Endothelial cell of umbilical vein (primary cell): ENCODE measurements around the gene HYDIN. TPM values are rescaled to one million over a fixed set of nuclear protein-coding genes. Genes with fewer than 3 reads are reported as not detected.

Experiments used
- BruUV-seq: library from RNA; stranded (reverse); fragments of 400-500 nt; replicated peaks from 2 replicates; lab custom pipeline; 2021; lab: Mats Ljungman, UMichigan
- CTCF ChIA-PET: fragments of 300-600, 350-600 bp; sonication (Branson Sonifier 250); formaldehyde crosslinking; loops from one replicate; lab custom pipeline; 2021; ENCODE audit warnings: antibody characterized with exemption, inconsistent platforms; lab: Charles Lee
- POLR2A ChIA-PET: fragments of 300-600, 350-600 bp; sonication (Branson Sonifier 250); formaldehyde crosslinking; loops from one replicate; lab custom pipeline; 2021; ENCODE audit warnings: antibody characterized with exemption, inconsistent platforms; lab: Charles Lee
- DNase-seq: peaks from one replicate; pipeline ENCODE4 v3.0.0-alpha.2; 2011; ENCODE audit warnings: low read depth, low spot score
- FAIRE-seq: peaks from 2 replicates; lab custom pipeline; 2011; peaks lifted over from hg19 to GRCh38; lab: Jason Lieb, UNC
- H2AFZ ChIP-seq: 2 replicates; pipeline ENCODE4 v1.6.0; 2012; ENCODE audit warnings: low read depth, low read length, control low read depth, inconsistent platforms
- H3K27ac ChIP-seq: 2 replicates; pipeline ENCODE4 v1.5.1; 2011; ENCODE audit warnings: low read depth, mild to moderate bottlenecking, control low read depth, low read length, moderate library complexity; ENCODE audit not compliant: insufficient read depth
- H3K27me3 ChIP-seq, 2 experiments: 2 replicates each; pipeline versions ENCODE4 v1.6.0 to v1.6.1; 2011; ENCODE audit warnings: low read length in 2 of 2, mixed read lengths in 1 of 2; ENCODE audit not compliant: control insufficient read depth in 2 of 2, insufficient read depth in 2 of 2
- H3K36me3 ChIP-seq, 2 experiments: 2 replicates in 1 of 2; 3 replicates in 1 of 2; pipeline ENCODE4 v1.5.1; 2011; ENCODE audit warnings: low read length in 2 of 2, mild to moderate bottlenecking in 1 of 2, moderate library complexity in 1 of 2; ENCODE audit not compliant: control insufficient read depth in 2 of 2, insufficient read depth in 2 of 2; ENCODE audit errors: extremely low read depth in 1 of 2
- H3K4me1 ChIP-seq: 3 replicates; pipeline ENCODE4 v1.5.1; 2011; ENCODE audit warnings: mild to moderate bottlenecking, low read length; ENCODE audit not compliant: control insufficient read depth, insufficient read depth; ENCODE audit errors: extremely low read depth
- H3K4me2 ChIP-seq: 2 replicates; pipeline ENCODE4 v1.6.1; 2011; ENCODE audit warnings: low read length, control low read depth, mixed read lengths; ENCODE audit not compliant: insufficient read depth
- H3K4me3 ChIP-seq, 3 experiments: fragments of 200-600 bp in 1 of 3; sonication (generic), shearing (Covaris generic) in 1 of 3; replicated peaks in 1 of 3; 2 replicates each; pipeline ENCODE4 v1.5.1; 2011 to 2016; ENCODE audit warnings: control low read depth in 3 of 3, low read length in 3 of 3, mild to moderate bottlenecking in 2 of 3, inconsistent platforms in 1 of 3, low read depth in 1 of 3, moderate library complexity in 1 of 3; ENCODE audit not compliant: insufficient read depth in 1 of 3
- H3K79me2 ChIP-seq: 2 replicates; pipeline ENCODE4 v1.6.0; 2012; ENCODE audit warnings: low read length, inconsistent platforms; ENCODE audit not compliant: control insufficient read depth, insufficient read depth
- H3K9ac ChIP-seq: replicated peaks from 2 replicates; pipeline ENCODE3; 2011; ENCODE audit warnings: low read length, control low read depth; ENCODE audit not compliant: insufficient read depth; ENCODE audit errors: extremely low read depth
- H3K9me1 ChIP-seq: replicated peaks from 3 replicates; pipeline ENCODE4 v1.6.0; 2011; ENCODE audit warnings: mild to moderate bottlenecking, low read length; ENCODE audit not compliant: control insufficient read depth, insufficient read depth; ENCODE audit errors: extremely low read depth
- H3K9me3 ChIP-seq: replicated peaks from 2 replicates; pipeline ENCODE4 v1.5.1; 2012; ENCODE audit warnings: low read length, inconsistent platforms; ENCODE audit not compliant: control insufficient read depth, insufficient read depth
- H4K20me1 ChIP-seq: replicated peaks from 2 replicates; pipeline ENCODE3; 2011; ENCODE audit warnings: mild to moderate bottlenecking, low read length; ENCODE audit not compliant: control insufficient read depth, insufficient read depth; ENCODE audit errors: extremely low read depth
- CTCF ChIP-seq, 2 donors: IDR thresholded peaks; 1 replicate in 1 of 2; 2 replicates in 1 of 2; pipeline ENCODE4 v1.5.1; 2011; ENCODE audit warnings: low read length in 2 of 2, mild to moderate bottlenecking in 2 of 2, moderate library complexity in 2 of 2, control low read depth in 1 of 2, inconsistent platforms in 1 of 2, low read depth in 1 of 2; ENCODE audit not compliant: insufficient read depth in 1 of 2; ENCODE audit errors: extremely low read depth in 1 of 2
- EZH2 ChIP-seq: IDR thresholded peaks from 2 replicates; pipeline ENCODE4 v1.6.1; 2012; ENCODE audit warnings: borderline replicate concordance, low read depth, mild to moderate bottlenecking, moderate library complexity, low read length, inconsistent platforms; ENCODE audit not compliant: severe bottlenecking
- FOS ChIP-seq: IDR thresholded peaks from 2 replicates; pipeline ENCODE4 v1.6.1; 2011; ENCODE audit warnings: mild to moderate bottlenecking, low read length, moderate library complexity, borderline replicate concordance; ENCODE audit not compliant: insufficient read depth
- GATA2 ChIP-seq: IDR thresholded peaks from 2 replicates; pipeline ENCODE4 v1.7.0; 2011; ENCODE audit warnings: low read depth, mild to moderate bottlenecking, moderate library complexity, mixed read lengths, low read length; ENCODE audit not compliant: insufficient read length, insufficient read depth
- JUN ChIP-seq: IDR thresholded peaks from 2 replicates; pipeline ENCODE4 v1.6.1; 2011; ENCODE audit warnings: borderline replicate concordance, low read depth; ENCODE audit not compliant: insufficient read length, insufficient read depth
- MAX ChIP-seq: IDR thresholded peaks from 2 replicates; pipeline ENCODE4 v1.6.1; 2011; ENCODE audit not compliant: insufficient read depth, insufficient read length
- MYC ChIP-seq: IDR thresholded peaks from one replicate; pipeline ENCODE4 v1.6.1; 2011; ENCODE audit warnings: mild to moderate bottlenecking, low read depth, low read length
- POLR2A ChIP-seq: IDR thresholded peaks from 2 replicates; pipeline ENCODE4 v1.6.1; 2012; ENCODE audit warnings: low read depth, mild to moderate bottlenecking, control low read depth, low read length
- POLR2AphosphoS5 ChIP-seq: IDR thresholded peaks from 2 replicates; pipeline ENCODE4 v1.6.1; 2012; ENCODE audit warnings: low read depth, mild to moderate bottlenecking, control low read depth, low read length, moderate library complexity; ENCODE audit not compliant: insufficient read depth
- dilution Hi-C: fragments of 300-500 bp; cut with MboI; formaldehyde crosslinking; loops from one replicate; pipeline ENCODE4 v1.15.0; 2019; ENCODE audit warnings: low sequenced_read_pairs; ENCODE audit not compliant: extremely low pct_ligation_motif_present
- intact Hi-C: fragments of 100-400 bp; cut with micrococcal nuclease; formaldehyde crosslinking; loops from one replicate; pipeline ENCODE4 v1.10.0; 2022
- polyA plus RNA-seq, 4 experiments: library from polyadenylated mRNA; depleted of rRNA in 3 of 4; stranded (reverse) in 3 of 4; unstranded in 1 of 4; fragments of >200 nt; gene quantifications; 2 replicates each; pipeline versions ENCODE4 v1.2.1 to v1.2.3, GENCODE V29; 2011 to 2012; ENCODE audit warnings: missing spikeins in 1 of 4
- total RNA-seq: library from RNA; stranded (reverse); gene quantifications from 2 replicates; pipeline ENCODE4 v1.2.3, GENCODE V29; 2021

Gene HYDIN
- total and polyA plus RNA-seq, 2 donors (not counting 3 experiments of a cell fraction or from before 2014, with no cell fraction given), result not detected

DNA sequence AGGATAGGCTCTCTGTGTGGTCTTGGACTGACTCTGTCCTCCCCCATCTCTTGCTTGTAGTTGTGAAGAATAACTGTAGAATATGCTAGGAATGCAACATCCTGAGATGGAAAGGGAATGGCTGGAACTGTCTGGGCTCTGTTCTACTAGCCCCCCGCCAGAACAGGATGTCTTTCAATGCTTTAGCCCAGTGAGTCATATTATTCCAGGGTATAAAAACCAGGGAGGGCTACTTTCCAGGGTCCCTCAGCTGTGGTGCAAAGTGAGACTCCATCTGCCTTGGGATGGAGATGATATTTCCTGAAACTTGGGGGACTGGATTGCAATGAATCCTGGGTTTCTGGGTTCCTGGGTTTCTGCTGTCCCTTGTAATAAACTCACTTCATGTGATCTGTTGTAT, 32.1 kb downstream of the HYDIN start:
- no peak overlapping the region for H2AFZ ChIP-seq
- H3K4me2 ChIP-seq, result no peak overlapping the region
- ChIA-PET CTCF (interaction anchor here (1.0 kb wide), 2 partner anchors 113 to 114 kb away, joined by 3 to 5 read pairs; no protein-coding TSS in a partner anchor), POLR2A (no interaction called here)
- no peaks in the 10 kb centered on the region for H3K27me3 ChIP-seq
- FAIRE-seq (no peak), DNase-seq (no peak)
- H3K4me3 ChIP-seq, result no peak overlapping the region
- H3K9ac ChIP-seq, result no peak overlapping the region
- BruUV-seq, result no TSS peak
- no peak for TF ChIP-seq GATA2
- TF ChIP-seq CTCF (IDR thresholded peaks at IDR 0.05; ENCODE audit: extremely low read depth in 1 of 2, insufficient read depth in 1 of 2, low read depth in 1 of 2, low read length in 2 of 2), result no peak
- no peak for TF ChIP-seq POLR2AphosphoS5
- no peak for TF ChIP-seq POLR2A
- no peak for TF ChIP-seq MYC
- TF ChIP-seq EZH2, result no peak
- H3K4me1 ChIP-seq, result no peaks in the 10 kb centered on the region
- no peaks in the 10 kb centered on the region for H3K9me1 ChIP-seq
- H3K27ac ChIP-seq, result no peak overlapping the region
- intact Hi-C loops (no loop called here), dilution Hi-C loops (no loop called here)
- no peaks in the 10 kb centered on the region for H4K20me1 ChIP-seq
- no peaks in the 10 kb centered on the region for H3K9me3 ChIP-seq
- H3K79me2 ChIP-seq, result no peaks in the 10 kb centered on the region
- no peaks in the 10 kb centered on the region for H3K36me3 ChIP-seq

DNA sequence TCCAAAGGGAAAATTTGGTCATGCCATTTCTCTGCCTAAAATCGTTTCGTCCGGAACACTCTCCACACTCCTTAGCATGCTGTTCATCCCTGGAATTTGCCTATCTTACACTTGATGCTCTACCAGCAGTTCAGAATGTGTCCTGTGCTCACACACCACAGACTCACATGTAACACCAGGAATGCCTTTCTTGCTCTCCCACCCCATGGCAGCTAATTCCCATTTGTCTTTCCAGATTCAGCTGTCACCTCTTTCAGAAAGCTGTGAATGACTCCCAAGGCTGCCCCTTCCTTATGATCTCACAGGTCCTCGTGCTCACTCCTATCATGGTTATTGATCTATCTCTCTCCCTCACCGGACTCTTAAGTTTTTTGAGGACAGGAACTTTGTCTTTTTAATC, 38.1 kb downstream of the HYDIN start:
- no peaks in the 10 kb centered on the region for H3K79me2 ChIP-seq
- H3K4me3 ChIP-seq, result no peak overlapping the region
- dilution Hi-C loops (no loop called here), intact Hi-C loops (no loop called here)
- DNase-seq, result no peak
- no peaks in the 10 kb centered on the region for H4K20me1 ChIP-seq
- no peaks in the 10 kb centered on the region for H3K4me1 ChIP-seq
- no peak overlapping the region for H3K4me2 ChIP-seq
- POLR2A ChIA-PET, result no interaction called here
- H3K9me1 ChIP-seq, result no peaks in the 10 kb centered on the region
- H3K27ac ChIP-seq, result no peak overlapping the region
- BruUV-seq, result no TSS peak
- H3K27me3 ChIP-seq, result no peaks in the 10 kb centered on the region
- no peaks in the 10 kb centered on the region for H3K36me3 ChIP-seq
- no peak overlapping the region for H3K9ac ChIP-seq
- H2AFZ ChIP-seq, result no peak overlapping the region
- no peak for FAIRE-seq
- TF ChIP-seq CTCF (IDR thresholded peaks at IDR 0.05; ENCODE audit: extremely low read depth in 1 of 2, insufficient read depth in 1 of 2, low read depth in 1 of 2, low read length in 2 of 2), result no peak
- TF ChIP-seq MAX, result no peak
- no peak for TF ChIP-seq POLR2AphosphoS5
- no peak for TF ChIP-seq GATA2
- no peak for TF ChIP-seq POLR2A
- TF ChIP-seq MYC, result no peak
- TF ChIP-seq JUN, result no peak
- TF ChIP-seq EZH2, result no peak
- no peak for TF ChIP-seq FOS
- no peaks in the 10 kb centered on the region for H3K9me3 ChIP-seq
- CTCF ChIA-PET, result no interaction called here
